B cell (primary cell): ENCODE results near the gene RWDD2A. TPM values are rescaled to one million over a fixed set of nuclear protein-coding genes. Genes with fewer than 3 reads are reported as not detected.

Experiments
- ATAC-seq: fragments of 200-7000 bp; cut with Tn5 transposase; one replicate; pipeline ENCODE4 v1.10.0; 2021; ENCODE audit warnings: low read depth, mild to moderate bottlenecking, moderate number of reproducible peaks, moderate library complexity
- CTCF ChIA-PET: fragments of 350-600 bp; sonication (Branson Sonifier 250); formaldehyde crosslinking; loops from one replicate; lab custom pipeline; 2021; ENCODE audit warnings: antibody characterized with exemption, inconsistent platforms; lab: Charles Lee
- POLR2A ChIA-PET: fragments of 350-600 bp; sonication (Branson Sonifier 250); formaldehyde crosslinking; loops from one replicate; lab custom pipeline; 2021; ENCODE audit warnings: antibody characterized with exemption; lab: Charles Lee
- DNase-seq: peaks from one replicate; pipeline ENCODE4 v3.0.0; 2013
- H2AFZ ChIP-seq: 2 replicates; pipeline ENCODE4 v1.6.1; 2012; ENCODE audit warnings: mild to moderate bottlenecking, low read depth, low read length; ENCODE audit not compliant: insufficient read depth, poor library complexity, severe bottlenecking
- H3K27ac ChIP-seq, 2 donors: 1 replicate in 1 of 2; 2 replicates in 1 of 2; pipeline ENCODE4 v1.5.1; 2012 to 2013; ENCODE audit warnings: low read length in 2 of 2, mild to moderate bottlenecking in 2 of 2, moderate library complexity in 1 of 2
- H3K27me3 ChIP-seq, 4 experiments: fragments of 200-600 bp in 1 of 4; sonication (generic) in 1 of 4; replicated peaks in 1 of 4; 1 replicate in 2 of 4; 2 replicates in 2 of 4; pipeline versions ENCODE4 v1.6.1 to v1.7.0; 2013 to 2016; ENCODE audit warnings: low read length in 3 of 4, mild to moderate bottlenecking in 2 of 4, mixed read lengths in 1 of 4, moderate library complexity in 1 of 4; ENCODE audit not compliant: insufficient read depth in 4 of 4, control insufficient read depth in 3 of 4; ENCODE audit errors: control extremely low read depth in 1 of 4
- H3K36me3 ChIP-seq, 2 experiments: replicated peaks in 1 of 2; 1 replicate in 1 of 2; 2 replicates in 1 of 2; pipeline versions ENCODE4 v1.6.1 to v1.7.1; 2013; ENCODE audit warnings: low read length in 1 of 2; ENCODE audit not compliant: insufficient read depth in 2 of 2, control insufficient read depth in 1 of 2; ENCODE audit errors: control extremely low read depth in 1 of 2, extremely low read depth in 1 of 2
- H3K4me1 ChIP-seq, 2 donors: fragments of 200-600 bp in 1 of 2; sonication (generic) in 1 of 2; 1 replicate in 1 of 2; 2 replicates in 1 of 2; pipeline versions ENCODE4 v1.5.1 to v1.6.1; 2013 to 2017; ENCODE audit warnings: low read length in 2 of 2; ENCODE audit not compliant: control insufficient read depth in 2 of 2, insufficient read depth in 2 of 2
- H3K4me2 ChIP-seq: replicated peaks from 2 replicates; pipeline ENCODE3; 2012; ENCODE audit warnings: mild to moderate bottlenecking, low read depth, low read length; ENCODE audit not compliant: poor library complexity, severe bottlenecking
- H3K4me3 ChIP-seq, 5 experiments: fragments of 200-600 bp in 1 of 5; sonication (generic) in 1 of 5; 1 replicate in 3 of 5; 2 replicates in 2 of 5; pipeline versions ENCODE4 v1.5.1 to v1.7.0; 2011 to 2016; ENCODE audit warnings: low read length in 4 of 5, mild to moderate bottlenecking in 4 of 5, low read depth in 2 of 5, control low read depth in 1 of 5, moderate library complexity in 1 of 5; ENCODE audit not compliant: insufficient read depth in 1 of 5; ENCODE audit errors: control extremely low read depth in 1 of 5, extremely low read depth in 1 of 5
- H3K79me2 ChIP-seq: fragments of 200-600 bp; sonication (generic); one replicate; pipeline ENCODE4 v1.6.0; 2016; ENCODE audit warnings: low read length; ENCODE audit not compliant: control insufficient read depth, insufficient read depth
- H3K9ac ChIP-seq: fragments of 200-600 bp; sonication (generic); 2 replicates; pipeline ENCODE4 v1.6.1; 2017; ENCODE audit warnings: mild to moderate bottlenecking, low read length, moderate library complexity
- H3K9me3 ChIP-seq, 3 donors: one replicate each; pipeline versions ENCODE4 v1.6.1 to v1.7.1; 2013; ENCODE audit warnings: low read length in 2 of 3; ENCODE audit not compliant: control insufficient read depth in 2 of 3, insufficient read depth in 1 of 3; ENCODE audit errors: control extremely low read depth in 1 of 3
- H4K20me1 ChIP-seq: 2 replicates; pipeline ENCODE4 v1.6.0; 2012; ENCODE audit warnings: mild to moderate bottlenecking, low read length; ENCODE audit not compliant: insufficient read depth, control insufficient read depth, poor library complexity, severe bottlenecking
- H3K27ac Mint-ChIP-seq: one replicate; pipeline ENCODE4 v1.8.0; 2021; ENCODE audit warnings: mixed read lengths
- H3K27me3 Mint-ChIP-seq: one replicate; pipeline ENCODE4 v1.8.0; 2021; ENCODE audit warnings: mixed read lengths
- H3K4me1 Mint-ChIP-seq: one replicate; pipeline ENCODE4 v1.8.0; 2021; ENCODE audit warnings: mixed read lengths
- H3K4me3 Mint-ChIP-seq: one replicate; pipeline ENCODE4 v1.8.0; 2021; ENCODE audit warnings: mixed read lengths
- H3K9me3 Mint-ChIP-seq: one replicate; pipeline ENCODE4 v1.8.0; 2022; ENCODE audit warnings: mixed read lengths; ENCODE audit not compliant: insufficient read depth
- EZH2 ChIP-seq: IDR thresholded peaks from 2 replicates; pipeline ENCODE4 v1.6.1; 2012; ENCODE audit warnings: borderline replicate concordance, low read depth, mild to moderate bottlenecking, moderate library complexity, low read length; ENCODE audit not compliant: insufficient read depth, poor library complexity, severe bottlenecking
- WGBS: methylation state at CpG from one replicate; pipeline ENCODE4 v1.1.5; 2013; ENCODE audit warnings: missing lambda C conversion rate; ENCODE audit not compliant: insufficient coverage; 5-methylcytosine and 5-hydroxymethylcytosine counted together
- intact Hi-C: fragments of 100-400 bp; cut with micrococcal nuclease; formaldehyde crosslinking; loops from one replicate; pipeline ENCODE4 v1.10.0; 2022
- polyA plus RNA-seq: library from polyadenylated mRNA; depleted of rRNA; stranded (reverse); fragments of >200 nt; gene quantifications from 2 replicates; pipeline ENCODE4 v1.2.3, GENCODE V29; 2012
- total RNA-seq, 2 donors: library from RNA; stranded (reverse); fragments of 120-200 nt in 1 of 2; gene quantifications; 1 replicate in 1 of 2; 2 replicates in 1 of 2; pipeline versions ENCODE4 v1.2.3 to v1.2.4, GENCODE V29; 2013 to 2022
- TF ChIP-seq, protein P1 (sequence below): fragments of 200-600 bp; IDR thresholded peaks from one replicate; pipeline ENCODE4 v1.8.0; 2022; ENCODE audit warnings: antibody characterized with exemption, mild to moderate bottlenecking

RWDD2A gene
- total and polyA plus RNA-seq, 2 donors (not counting 1 experiment from before 2014, with no cell fraction given), result 1.5 to 2.9 TPM

DNA sequence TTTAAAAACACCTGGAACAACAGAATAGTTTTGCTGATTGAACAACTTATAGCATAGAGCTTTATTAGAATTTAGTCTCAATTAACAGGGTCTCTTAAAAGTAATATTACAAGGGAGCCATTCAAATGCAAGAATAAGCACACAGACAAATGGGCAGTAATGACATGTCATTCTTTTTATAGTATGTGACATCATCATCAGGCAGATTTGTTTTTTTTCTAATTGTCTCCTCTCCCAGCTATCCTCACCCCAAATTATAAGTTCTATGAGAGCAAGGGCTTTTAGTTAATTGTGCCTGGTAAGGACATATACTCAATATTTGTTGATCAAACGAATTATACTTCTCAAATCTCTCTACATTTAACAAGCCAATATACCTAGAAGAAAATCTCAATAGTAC lies 11.0 kb upstream of the RWDD2A start:
- Mint-ChIP-seq H3K4me1 (no peaks in the 10 kb centered on the region), H3K4me3 (no peak overlapping the region), H3K27me3 (no peaks in the 10 kb centered on the region), H3K27ac (no peak overlapping the region), H3K9me3 (no peaks in the 10 kb centered on the region)
- no peaks in the 10 kb centered on the region for H3K9me3 ChIP-seq
- TF ChIP-seq, protein P1, sequence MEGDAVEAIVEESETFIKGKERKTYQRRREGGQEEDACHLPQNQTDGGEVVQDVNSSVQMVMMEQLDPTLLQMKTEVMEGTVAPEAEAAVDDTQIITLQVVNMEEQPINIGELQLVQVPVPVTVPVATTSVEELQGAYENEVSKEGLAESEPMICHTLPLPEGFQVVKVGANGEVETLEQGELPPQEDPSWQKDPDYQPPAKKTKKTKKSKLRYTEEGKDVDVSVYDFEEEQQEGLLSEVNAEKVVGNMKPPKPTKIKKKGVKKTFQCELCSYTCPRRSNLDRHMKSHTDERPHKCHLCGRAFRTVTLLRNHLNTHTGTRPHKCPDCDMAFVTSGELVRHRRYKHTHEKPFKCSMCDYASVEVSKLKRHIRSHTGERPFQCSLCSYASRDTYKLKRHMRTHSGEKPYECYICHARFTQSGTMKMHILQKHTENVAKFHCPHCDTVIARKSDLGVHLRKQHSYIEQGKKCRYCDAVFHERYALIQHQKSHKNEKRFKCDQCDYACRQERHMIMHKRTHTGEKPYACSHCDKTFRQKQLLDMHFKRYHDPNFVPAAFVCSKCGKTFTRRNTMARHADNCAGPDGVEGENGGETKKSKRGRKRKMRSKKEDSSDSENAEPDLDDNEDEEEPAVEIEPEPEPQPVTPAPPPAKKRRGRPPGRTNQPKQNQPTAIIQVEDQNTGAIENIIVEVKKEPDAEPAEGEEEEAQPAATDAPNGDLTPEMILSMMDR, result no peak
- no peak for TF ChIP-seq EZH2
- DNase-seq, result no peak
- H3K4me1 ChIP-seq, result no peaks in the 10 kb centered on the region
- no peak overlapping the region for H3K27ac ChIP-seq
- no peak overlapping the region for H3K4me2 ChIP-seq
- H2AFZ ChIP-seq, result no peak overlapping the region
- ChIA-PET CTCF (no interaction called here), POLR2A (no interaction called here)
- no peak overlapping the region for H3K9ac ChIP-seq
- H4K20me1 ChIP-seq, result no peaks in the 10 kb centered on the region
- H3K79me2 ChIP-seq, result no peaks in the 10 kb centered on the region
- H3K4me3 ChIP-seq, result no peak overlapping the region
- no peaks in the 10 kb centered on the region for H3K27me3 ChIP-seq
- H3K36me3 ChIP-seq, result peaks cover 12 to 61% of the 10 kb centered on the region in 2 experiments
- intact Hi-C loops, result no loop called here
- 100% methylated on average over 1 of the region's 1 CpG for WGBS
- ATAC-seq, result no peak

DNA sequence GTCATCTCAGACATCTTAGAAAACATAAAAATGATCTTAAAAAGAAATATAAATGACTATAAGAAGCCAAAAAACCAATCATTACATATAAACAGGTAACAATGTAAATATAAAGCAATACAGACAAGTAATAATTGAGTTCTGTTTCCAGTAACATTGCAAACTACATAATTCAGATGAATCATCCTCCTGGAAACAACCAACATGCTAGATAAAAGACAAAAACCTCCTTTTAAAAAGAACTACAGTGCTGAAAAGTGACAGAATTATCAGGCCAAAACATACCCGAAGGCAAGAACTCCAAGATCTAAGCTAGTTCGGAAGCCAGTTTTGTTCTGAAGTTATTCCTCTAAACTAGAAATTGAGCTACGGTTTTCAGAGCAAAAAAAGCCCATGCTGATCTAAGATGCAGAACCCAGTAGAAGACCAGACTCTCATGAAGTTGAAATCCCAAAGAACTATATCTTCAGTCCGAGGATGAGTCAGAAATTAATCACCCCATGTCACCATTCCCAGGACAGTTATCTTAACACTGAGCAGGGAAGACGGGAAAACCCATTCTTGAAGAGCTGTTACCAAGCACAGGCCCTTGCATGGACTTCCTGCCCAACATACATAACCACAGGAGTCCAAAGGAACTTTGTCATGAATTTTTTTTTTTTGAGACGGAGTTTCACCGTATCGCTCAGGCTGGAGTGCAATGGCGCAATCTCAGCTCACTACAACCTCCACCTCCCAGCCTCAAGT lies 9.9 kb upstream of the RWDD2A start:
- no peaks in the 10 kb centered on the region for H3K4me1 Mint-ChIP-seq
- intact Hi-C loops, result no loop called here
- H3K9me3 ChIP-seq, result no peaks in the 10 kb centered on the region
- H3K9me3 Mint-ChIP-seq, result no peaks in the 10 kb centered on the region
- no peaks in the 10 kb centered on the region for H3K27me3 ChIP-seq
- no peak overlapping the region for H3K4me3 ChIP-seq
- CTCF ChIA-PET, result interaction anchor here (0.6 to 1.5 kb wide), 3 partner anchors 53 to 117 kb away, joined by 3 to 4 read pairs (median 4); partner anchors contain the start of gene DOP1A
- no peak overlapping the region for H3K27ac ChIP-seq
- 84% methylated on average over 7 of the region's 9 CpGs for WGBS
- H3K27ac Mint-ChIP-seq, result no peak overlapping the region
- no peak for DNase-seq
- no peaks in the 10 kb centered on the region for H4K20me1 ChIP-seq
- no peaks in the 10 kb centered on the region for H3K4me1 ChIP-seq
- no peak overlapping the region for H2AFZ ChIP-seq
- TF ChIP-seq, protein P1, result no peak
- no peak for TF ChIP-seq EZH2
- H3K27me3 Mint-ChIP-seq, result no peaks in the 10 kb centered on the region
- no peak overlapping the region for H3K4me2 ChIP-seq
- H3K9ac ChIP-seq, result no peak overlapping the region
- H3K79me2 ChIP-seq, result no peaks in the 10 kb centered on the region
- H3K4me3 Mint-ChIP-seq, result no peak overlapping the region
- no peak for ATAC-seq
- POLR2A ChIA-PET, result no interaction called here
- H3K36me3 ChIP-seq, result peaks cover 12 to 61% of the 10 kb centered on the region in 2 experiments
